DOHH2 (cell line): ENCODE results near the gene WWOX.

Experiments used
- CTCF ChIP-seq: fragments of 200-600 bp; sonication (generic); IDR thresholded peaks from one replicate; pipeline ENCODE4 v1.5.1; 2014; ENCODE audit warnings: antibody characterized with exemption, mild to moderate bottlenecking, low read depth, low read length; ENCODE audit not compliant: poor library complexity, severe bottlenecking
- EZH2phosphoT487 ChIP-seq: fragments of 200-600 bp; sonication (generic); IDR thresholded peaks from 2 replicates; pipeline ENCODE4 v1.6.1; 2017; ENCODE audit warnings: borderline replicate concordance, mild to moderate bottlenecking, antibody characterized with exemption, low read length, moderate library complexity, mixed read lengths

GRCh38 chr16:78113258-78113657, 13.8 kb downstream of the WWOX start:
- TF ChIP-seq CTCF: no peak
- TF ChIP-seq EZH2phosphoT487: no peak
